ENCODE measurements around the gene TMEM107. TPM values are rescaled to one million over a fixed set of nuclear protein-coding genes. Genes with fewer than 3 reads are reported as not detected.
A peak's percentile ranks its signal among the peaks of the same experiment; 100 is the strongest.
"Not testable (repeated sequence)": the region's sequence is repeated elsewhere in the genome, so short reads cannot be mapped to it uniquely, and the experiment has no call there.

TMEM107 gene
- total RNA-seq, 1 experiment from 2014 or later: 134 TPM

DNA sequence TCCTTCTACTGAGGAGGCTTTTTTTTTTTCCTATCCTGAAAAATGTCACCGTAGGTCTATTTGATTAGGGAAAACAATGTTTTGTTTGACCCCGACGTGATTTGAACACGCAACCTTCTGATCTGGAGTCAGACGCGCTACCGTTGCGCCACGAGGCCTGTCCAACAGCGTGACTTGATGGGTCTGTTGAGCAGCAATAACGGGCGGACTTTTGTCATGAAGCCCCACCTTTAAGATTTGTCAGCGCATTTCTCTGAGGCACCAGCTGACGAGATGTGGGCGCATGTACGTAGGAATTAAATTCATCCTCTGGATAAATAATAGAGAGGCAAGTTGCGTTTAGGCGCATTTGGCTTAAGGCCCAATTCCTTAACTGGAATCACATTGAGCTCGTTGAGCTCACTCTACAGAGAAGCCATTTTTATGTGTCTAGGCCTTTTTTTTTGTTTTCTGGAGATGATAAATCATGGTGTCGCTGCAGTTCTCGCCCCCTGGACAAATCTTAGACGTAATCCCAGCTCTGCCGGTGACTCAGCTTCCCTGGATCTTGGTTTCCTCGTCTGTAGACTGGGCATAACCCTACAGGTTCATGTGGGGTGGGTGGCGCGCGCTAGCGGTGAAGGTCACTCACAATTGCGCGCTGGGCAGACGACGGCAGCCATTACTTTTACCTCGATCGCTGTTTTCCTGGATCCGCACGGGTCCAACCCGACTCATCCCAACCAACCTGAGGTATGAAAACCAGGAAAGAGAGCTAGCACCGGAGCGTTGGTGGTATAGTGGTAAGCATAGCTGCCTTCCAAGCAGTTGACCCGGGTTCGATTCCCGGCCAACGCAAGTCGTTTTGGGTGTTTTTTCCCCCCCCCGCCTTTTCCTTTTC, 44.8 kb upstream of the TMEM107 start:
- Histone ChIP-seq H3K79me2 (ENCODE audit: low read length) (no peaks in the 10 kb centered on the region), H3K4me1 (ENCODE audit: low read length) (peaks cover 26% of the 10 kb centered on the region), H3K27me3 (ENCODE audit: low read length) (no peaks in the 10 kb centered on the region), H3K4me2 (ENCODE audit: low read depth, low read length, poor library complexity, severe bottlenecking) (peak overlapping the region; percentile 89), H3K9ac (ENCODE audit: low read length) (peak overlapping the region; percentile 100), H3K27ac (ENCODE audit: low read length) (peak overlapping the region; percentile 92), H3K4me3 (ENCODE audit: low read length) (peak overlapping the region; percentile 79), H4K20me1 (ENCODE audit: insufficient read depth, low read depth, low read length) (no peaks in the 10 kb centered on the region), H3K9me2 (replicated peaks; ENCODE audit: insufficient read depth, low read length) (no peaks in the 10 kb centered on the region), H3K9me3 (ENCODE audit: low read length) (no peaks in the 10 kb centered on the region), H2AFZ (ENCODE audit: low read length) (peak overlapping the region; percentile 98), H3K36me3 (ENCODE audit: insufficient read depth, low read length) (no peaks in the 10 kb centered on the region)
- peak; percentile 96 for DNase-seq

DNA sequence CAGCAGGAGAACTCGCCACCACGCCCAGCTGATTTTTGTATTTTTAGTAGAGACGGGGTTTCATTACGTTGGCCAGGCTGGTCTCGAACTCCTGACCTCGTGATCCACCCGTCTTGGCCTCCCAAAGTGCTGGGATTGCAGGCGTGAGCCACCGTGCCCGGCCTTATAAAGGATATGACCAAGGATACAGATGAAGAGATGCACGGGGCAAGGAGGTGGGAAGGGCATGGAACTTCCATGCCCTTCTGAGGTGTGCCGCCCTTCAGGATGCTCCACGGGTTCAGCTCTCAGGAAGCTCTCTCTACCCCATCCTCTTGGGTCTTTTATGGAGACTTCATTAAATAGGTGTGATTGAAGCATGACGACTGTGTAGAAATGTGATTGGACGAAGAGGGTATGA, 37.8 kb upstream of the TMEM107 start:
- H2AFZ ChIP-seq (ENCODE audit: low read length); H3K4me2 ChIP-seq (ENCODE audit: low read depth, low read length, poor library complexity, severe bottlenecking): not testable (repeated sequence)
- peaks cover 16% of the 10 kb centered on the region for H3K4me1 ChIP-seq (ENCODE audit: low read length)

DNA sequence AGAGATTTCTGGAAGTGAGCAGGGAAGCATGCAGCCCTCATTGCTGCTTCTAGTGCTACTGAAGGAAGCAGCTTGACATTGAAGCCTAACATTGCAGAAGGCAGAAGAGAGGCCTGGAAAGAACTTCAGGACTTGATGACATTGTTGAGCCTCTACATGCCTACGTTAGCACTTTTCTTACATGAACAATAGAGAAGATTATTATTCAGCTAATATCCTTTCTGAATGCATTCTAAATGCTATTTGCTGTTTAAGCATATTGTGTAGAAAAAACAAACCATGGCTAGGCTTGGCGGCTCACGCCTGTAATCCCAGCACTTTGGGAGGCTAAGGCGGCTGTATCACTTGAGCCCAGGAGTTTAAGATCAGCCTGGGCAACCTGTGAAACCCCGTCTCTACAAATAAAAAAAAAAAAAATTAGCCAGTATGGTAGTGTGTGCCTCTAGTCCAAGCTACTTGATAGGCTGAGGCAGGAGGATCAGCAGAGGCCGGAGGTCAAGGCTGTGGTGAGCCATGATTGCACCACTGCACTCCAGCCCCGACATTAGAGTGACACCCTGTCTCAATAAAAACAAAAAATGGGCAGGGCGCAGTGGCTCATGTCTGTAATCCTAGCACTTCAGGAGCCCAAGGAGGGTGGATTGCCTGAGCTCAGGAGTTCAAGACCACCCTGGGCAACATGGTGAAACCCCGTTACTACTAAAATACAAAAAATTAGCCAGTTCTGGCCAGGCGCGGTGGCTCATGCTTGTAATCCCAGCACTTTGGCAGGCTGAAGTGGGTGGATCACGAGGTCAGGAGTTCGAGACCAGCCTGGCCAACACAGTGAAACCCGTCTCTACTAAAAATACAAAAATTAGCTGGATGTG, 36.4 kb upstream of the TMEM107 start:
- DNase-seq: no peak
- Histone ChIP-seq H3K9me3 (ENCODE audit: low read length) (no peaks in the 10 kb centered on the region), H3K4me2 (ENCODE audit: low read depth, low read length, poor library complexity, severe bottlenecking) (no peak overlapping the region)

More for the DNA sequence above, 37.8 kb upstream of the TMEM107 start:
- H3K79me2 ChIP-seq (ENCODE audit: low read length): peaks cover 14% of the 10 kb centered on the region
- H3K4me3 ChIP-seq (ENCODE audit: low read length); DNase-seq; H3K9me3 ChIP-seq (ENCODE audit: low read length); H3K9me2 ChIP-seq (replicated peaks; ENCODE audit: insufficient read depth, low read length); H3K9ac ChIP-seq (ENCODE audit: low read length); H3K27ac ChIP-seq (ENCODE audit: low read length); H3K27me3 ChIP-seq (ENCODE audit: low read length); H4K20me1 ChIP-seq (ENCODE audit: insufficient read depth, low read depth, low read length); H3K36me3 ChIP-seq (ENCODE audit: insufficient read depth, low read length): not testable (repeated sequence)

DNA sequence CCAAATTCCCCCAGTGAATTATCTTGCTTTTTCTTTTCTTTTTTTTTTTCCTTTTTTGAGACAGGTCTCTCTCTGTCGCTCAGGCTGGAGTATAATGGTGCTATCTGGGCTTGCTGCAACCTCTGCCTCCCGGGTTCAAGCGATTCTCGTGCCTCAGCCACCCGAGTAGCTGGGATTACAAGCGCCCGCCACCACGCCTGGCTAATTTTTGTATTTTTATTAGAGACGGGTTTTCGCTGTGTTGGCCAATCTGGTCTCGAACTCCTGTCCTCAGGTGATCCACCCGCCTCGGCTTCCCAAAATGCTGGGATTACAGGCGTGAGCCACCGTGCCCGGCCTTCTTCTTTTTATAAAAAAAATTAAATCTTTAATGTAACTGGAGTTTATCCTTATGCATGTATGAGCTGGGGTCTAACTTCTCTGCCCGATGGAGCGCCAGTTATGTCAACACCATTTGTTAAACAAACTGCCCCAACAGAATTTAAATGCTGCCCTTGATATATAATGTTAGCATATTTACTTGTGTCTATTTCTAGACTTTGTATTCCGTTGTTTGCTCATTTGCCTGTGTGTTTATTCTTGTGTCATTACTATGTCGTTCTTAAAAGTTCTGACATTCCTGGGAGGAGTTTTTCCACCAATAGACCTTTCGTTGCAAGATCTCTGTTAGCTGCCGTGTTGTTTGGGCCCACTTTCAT, 34.7 kb upstream of the TMEM107 start:
- Histone ChIP-seq H3K9me3 (ENCODE audit: low read length) (no peaks in the 10 kb centered on the region), H3K36me3 (ENCODE audit: insufficient read depth, low read length) (peaks cover 13% of the 10 kb centered on the region)

More for the DNA sequence above, 36.4 kb upstream of the TMEM107 start:
- Histone ChIP-seq H3K9me2 (replicated peaks; ENCODE audit: insufficient read depth, low read length) (no peaks in the 10 kb centered on the region), H3K9ac (ENCODE audit: low read length) (no peak overlapping the region), H3K4me1 (ENCODE audit: low read length) (peaks cover 21% of the 10 kb centered on the region), H3K36me3 (ENCODE audit: insufficient read depth, low read length) (peaks cover under 1% of the 10 kb centered on the region; the same call in 1 of the 2 replicates), H3K27ac (ENCODE audit: low read length) (no peak overlapping the region), H4K20me1 (ENCODE audit: insufficient read depth, low read depth, low read length) (no peaks in the 10 kb centered on the region), H3K79me2 (ENCODE audit: low read length) (peaks cover 23% of the 10 kb centered on the region), H3K4me3 (ENCODE audit: low read length) (no peak overlapping the region), H2AFZ (ENCODE audit: low read length) (no peak overlapping the region), H3K27me3 (ENCODE audit: low read length) (no peaks in the 10 kb centered on the region)

DNA sequence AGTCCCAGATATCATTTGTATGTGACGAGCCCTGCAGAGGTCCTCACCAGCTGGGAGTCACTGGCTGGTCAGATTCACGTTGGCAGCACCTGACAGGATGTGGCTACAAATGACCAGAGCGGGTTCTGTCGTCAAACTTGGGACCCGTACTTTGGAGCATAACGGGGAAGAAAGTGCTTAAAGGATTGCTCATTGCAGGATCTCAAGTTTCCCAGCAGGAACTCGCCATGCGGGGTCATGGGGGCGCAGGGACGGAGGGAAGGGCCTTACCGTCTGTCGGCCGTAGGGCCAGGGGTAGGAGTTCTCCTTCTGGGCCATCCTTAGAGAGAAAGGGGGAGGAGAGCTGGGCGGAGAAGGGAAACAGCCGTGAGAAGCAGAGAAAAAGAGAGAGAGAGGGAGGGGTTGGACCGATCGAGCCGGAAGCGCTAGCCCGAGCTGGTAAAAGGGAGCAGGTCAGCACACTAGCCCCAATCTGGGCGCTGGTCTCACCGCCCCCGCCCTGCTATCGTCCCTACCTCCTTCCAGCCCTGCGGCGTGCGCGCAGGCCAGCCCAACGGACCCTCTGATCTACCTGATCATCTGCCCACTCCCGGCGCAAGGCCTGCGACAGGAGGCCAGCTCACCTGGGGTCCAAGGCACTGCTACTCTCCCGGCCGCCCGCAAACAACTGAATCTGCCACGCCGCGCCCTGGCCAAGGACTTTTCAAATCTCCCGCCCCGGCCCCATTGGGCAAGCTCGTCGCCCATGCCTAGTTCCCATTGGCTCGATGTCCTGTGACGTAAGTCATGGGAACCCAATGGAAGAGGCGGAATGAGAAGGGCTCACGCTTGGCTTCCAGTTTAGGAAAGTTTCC, 34.0 kb upstream of the TMEM107 start, which contains the start of gene AURKB:
TSS of gene AURKB (minus strand) at position 669 of the 854 bp plus-strand sequence. CDS start at position 318, 351 bp downstream.
- Histone ChIP-seq H3K27me3 (ENCODE audit: low read length) (no peaks in the 10 kb centered on the region), H3K9me3 (ENCODE audit: low read length) (no peaks in the 10 kb centered on the region), H3K4me3 (ENCODE audit: low read length) (peak within 1 kb of the TSS; percentile 97), H2AFZ (ENCODE audit: low read length) (peak within 1 kb of the TSS; percentile 32; the same call in 1 of the 2 replicates), H3K9me2 (replicated peaks; ENCODE audit: insufficient read depth, low read length) (no peaks in the 10 kb centered on the region), H3K36me3 (ENCODE audit: insufficient read depth, low read length) (peaks cover 18% of the 10 kb centered on the region), H3K9ac (ENCODE audit: low read length) (peak within 1 kb of the TSS; percentile 92), H4K20me1 (ENCODE audit: insufficient read depth, low read depth, low read length) (0 out of 2 replicates have a peak, but pooled peaks cover 2% of the 10 kb centered on the region), H3K4me2 (ENCODE audit: low read depth, low read length, poor library complexity, severe bottlenecking) (peak within 1 kb of the TSS; percentile 95), H3K79me2 (ENCODE audit: low read length) (peaks cover 26% of the 10 kb centered on the region), H3K4me1 (ENCODE audit: low read length) (peaks cover 21% of the 10 kb centered on the region), H3K27ac (ENCODE audit: low read length) (peak within 1 kb of the TSS; percentile 86)
- DNase-seq: peak; percentile 97

More for the DNA sequence above, 34.7 kb upstream of the TMEM107 start:
- Histone ChIP-seq H3K9ac (ENCODE audit: low read length) (peak overlapping the region; percentile 92), H4K20me1 (ENCODE audit: insufficient read depth, low read depth, low read length) (no peaks in the 10 kb centered on the region), H3K27me3 (ENCODE audit: low read length) (no peaks in the 10 kb centered on the region), H3K4me1 (ENCODE audit: low read length) (peaks cover 21% of the 10 kb centered on the region), H3K79me2 (ENCODE audit: low read length) (peaks cover 26% of the 10 kb centered on the region), H3K4me3 (ENCODE audit: low read length) (peak overlapping the region; percentile 97), H3K4me2 (ENCODE audit: low read depth, low read length, poor library complexity, severe bottlenecking) (peak overlapping the region; percentile 95), H3K9me2 (replicated peaks; ENCODE audit: insufficient read depth, low read length) (no peaks in the 10 kb centered on the region), H2AFZ (ENCODE audit: low read length) (peak overlapping the region; percentile 32; the same call in 1 of the 2 replicates), H3K27ac (ENCODE audit: low read length) (no peak overlapping the region)
- DNase-seq: peak; percentile 44

DNA sequence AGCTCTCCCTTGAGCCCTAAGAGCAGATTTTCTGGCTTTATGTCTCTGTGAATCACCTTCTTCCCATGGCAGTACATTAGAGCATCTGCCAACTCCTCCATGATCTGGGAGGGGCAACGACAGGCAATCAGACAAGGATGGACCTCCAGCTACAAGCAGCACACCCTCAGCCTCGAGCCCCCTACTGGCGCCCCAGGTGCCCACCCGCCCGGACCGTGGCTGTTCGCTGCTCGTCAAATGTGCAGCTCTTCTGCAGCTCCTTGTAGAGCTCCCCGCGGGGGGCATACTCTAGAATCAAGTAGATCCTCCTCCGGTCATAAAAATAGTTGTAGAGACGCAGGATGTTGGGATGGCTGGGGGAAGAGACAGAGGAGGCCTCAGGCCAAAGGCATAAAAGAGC, 30.4 kb upstream of the TMEM107 start:
- Histone ChIP-seq H3K36me3 (ENCODE audit: insufficient read depth, low read length) (peaks cover 29% of the 10 kb centered on the region), H4K20me1 (ENCODE audit: insufficient read depth, low read depth, low read length) (0 out of 2 replicates have a peak, but pooled peaks cover 3% of the 10 kb centered on the region), H3K4me2 (ENCODE audit: low read depth, low read length, poor library complexity, severe bottlenecking) (no peak overlapping the region), H3K79me2 (ENCODE audit: low read length) (peaks cover 26% of the 10 kb centered on the region), H3K27me3 (ENCODE audit: low read length) (no peaks in the 10 kb centered on the region), H3K9me2 (replicated peaks; ENCODE audit: insufficient read depth, low read length) (no peaks in the 10 kb centered on the region), H3K9me3 (ENCODE audit: low read length) (no peaks in the 10 kb centered on the region), H3K27ac (ENCODE audit: low read length) (no peak overlapping the region), H3K4me3 (ENCODE audit: low read length) (no peak overlapping the region), H3K4me1 (ENCODE audit: low read length) (peaks cover 21% of the 10 kb centered on the region), H2AFZ (ENCODE audit: low read length) (no peak overlapping the region), H3K9ac (ENCODE audit: low read length) (no peak overlapping the region)
- no peak for DNase-seq

Measured in Karpas-422 (cell line).